Kidney (tissue), 14 donors: ENCODE data around the gene CD37. TPM values are rescaled to one million over a fixed set of nuclear protein-coding genes. Genes with fewer than 3 reads are reported as not detected.
A peak's percentile ranks its signal among the peaks of the same experiment; 100 is the strongest.

ENCODE experiments used
- DNase-seq, 5 donors: peaks; one replicate each; pipeline ENCODE4 v3.0.0-alpha.2; 2013 to 2020
- FAIRE-seq: peaks from 2 replicates; lab custom pipeline; 2012; peaks lifted over from hg19 to GRCh38; lab: Jason Lieb, UNC
- H3K27ac ChIP-seq, 2 donors: one replicate each; pipeline ENCODE4 v1.7.0; 2013; ENCODE audit warnings: low read depth in 2 of 2, low read length in 2 of 2, inconsistent platforms in 1 of 2
- H3K27me3 ChIP-seq: one replicate; pipeline ENCODE4 v1.7.1; 2013; ENCODE audit warnings: low read length, inconsistent platforms; ENCODE audit not compliant: control insufficient read depth, insufficient read depth
- H3K36me3 ChIP-seq, 3 donors: one replicate each; pipeline versions ENCODE4 v1.7.0 to v1.7.1; 2013; ENCODE audit warnings: low read length in 3 of 3, control low read depth in 1 of 3, inconsistent platforms in 1 of 3; ENCODE audit not compliant: insufficient read depth in 3 of 3, control insufficient read depth in 2 of 3
- H3K4me1 ChIP-seq, 3 donors: one replicate each; pipeline versions ENCODE4 v1.7.0 to v1.7.1; 2013; ENCODE audit warnings: low read length in 3 of 3, inconsistent platforms in 1 of 3, low read depth in 1 of 3; ENCODE audit not compliant: control insufficient read depth in 2 of 3, insufficient read depth in 2 of 3
- H3K4me3 ChIP-seq, 3 donors: one replicate each; pipeline versions ENCODE4 v1.7.0 to v1.8.1; 2013; ENCODE audit warnings: low read length in 3 of 3, control low read depth in 1 of 3, inconsistent platforms in 1 of 3
- H3K9ac ChIP-seq, 3 donors: one replicate each; pipeline versions ENCODE4 v1.7.0 to v1.7.1; 2013; ENCODE audit warnings: low read length in 3 of 3, control low read depth in 1 of 3, inconsistent platforms in 1 of 3
- H3K9me3 ChIP-seq, 3 donors: one replicate each; pipeline versions ENCODE4 v1.7.0 to v1.7.1; 2013; ENCODE audit warnings: low read length in 3 of 3, control low read depth in 1 of 3, inconsistent platforms in 1 of 3; ENCODE audit not compliant: control insufficient read depth in 2 of 3, insufficient read depth in 1 of 3
- intact Hi-C: fragments of 100-400 bp; cut with DNase I; formaldehyde crosslinking; loops from one replicate; pipeline ENCODE4 v1.11.1; 2022
- polyA plus RNA-seq: library from polyadenylated mRNA; stranded (reverse); fragments of 350-450 nt; fragmentation: Illumina TruSeq; extraction: RNeasy Lipid Tissue Mini Kit (QIAGEN cat#74804); gene quantifications from one replicate; pipeline ENCODE4 v1.2.3, GENCODE V29; 2014; ENCODE audit warnings: low read depth, low replicate concordance; ENCODE audit not compliant: insufficient read depth
- total RNA-seq: library from RNA; stranded (reverse); fragmentation: NEBNext Ultra II Directional; extraction: Animal tissue kit (Norgen Biotek cat#: 25700); gene quantifications from one replicate; pipeline ENCODE4 v1.2.1, GENCODE V29; 2021
- TF ChIP-seq, protein P1 (sequence below): IDR thresholded peaks from 3 replicates; pipeline ENCODE4 v1.5.1; 2012; ENCODE audit warnings: mild to moderate bottlenecking, moderate library complexity, borderline replicate concordance; ENCODE audit not compliant: insufficient read depth; ENCODE audit errors: extremely low read depth
- donor health status: control.
- donor health status: control.
- donor health status: control.
- donor health status: control.
- donor health status: control.
- donor health status: DM: yes; HTN: yes; CAD: no.
- donor health status: Normal renal cell carcinoma (clear cell type).

The CD37 gene
- total and polyA plus RNA-seq, 2 donors from 2014 or later, result 3.8 to 35.7 TPM

DNA sequence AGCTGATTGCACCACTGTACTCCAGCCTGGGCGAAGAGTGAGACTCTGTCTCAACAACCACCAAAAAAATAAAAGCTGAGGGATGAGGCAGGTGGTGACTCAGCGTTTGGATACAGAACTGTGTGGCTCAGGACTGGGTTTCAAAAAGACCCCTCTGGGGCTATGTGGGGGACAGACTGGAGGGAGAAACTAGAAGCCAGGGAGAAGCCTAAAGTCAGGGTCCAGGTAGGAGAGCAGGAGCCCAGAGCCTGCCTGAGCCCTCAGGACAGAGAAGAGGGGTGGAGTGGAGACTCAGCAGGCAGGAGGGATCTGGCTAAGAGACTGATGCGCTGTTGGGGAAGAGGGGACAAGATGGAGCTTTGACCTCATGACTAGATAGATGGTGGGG lies 1.8 kb upstream of the CD37 start:
- no peak for DNase-seq
- no peaks in the 10 kb centered on the region for H3K36me3 ChIP-seq
- no peak for FAIRE-seq
- H3K9me3 ChIP-seq, result no peaks in the 10 kb centered on the region
- no peak overlapping the region for H3K4me3 ChIP-seq
- H3K27ac ChIP-seq, result no peak overlapping the region
- H3K27me3 ChIP-seq, result no peaks in the 10 kb centered on the region
- intact Hi-C loops, result no loop called here
- no peak overlapping the region for H3K9ac ChIP-seq
- TF ChIP-seq, protein P1, sequence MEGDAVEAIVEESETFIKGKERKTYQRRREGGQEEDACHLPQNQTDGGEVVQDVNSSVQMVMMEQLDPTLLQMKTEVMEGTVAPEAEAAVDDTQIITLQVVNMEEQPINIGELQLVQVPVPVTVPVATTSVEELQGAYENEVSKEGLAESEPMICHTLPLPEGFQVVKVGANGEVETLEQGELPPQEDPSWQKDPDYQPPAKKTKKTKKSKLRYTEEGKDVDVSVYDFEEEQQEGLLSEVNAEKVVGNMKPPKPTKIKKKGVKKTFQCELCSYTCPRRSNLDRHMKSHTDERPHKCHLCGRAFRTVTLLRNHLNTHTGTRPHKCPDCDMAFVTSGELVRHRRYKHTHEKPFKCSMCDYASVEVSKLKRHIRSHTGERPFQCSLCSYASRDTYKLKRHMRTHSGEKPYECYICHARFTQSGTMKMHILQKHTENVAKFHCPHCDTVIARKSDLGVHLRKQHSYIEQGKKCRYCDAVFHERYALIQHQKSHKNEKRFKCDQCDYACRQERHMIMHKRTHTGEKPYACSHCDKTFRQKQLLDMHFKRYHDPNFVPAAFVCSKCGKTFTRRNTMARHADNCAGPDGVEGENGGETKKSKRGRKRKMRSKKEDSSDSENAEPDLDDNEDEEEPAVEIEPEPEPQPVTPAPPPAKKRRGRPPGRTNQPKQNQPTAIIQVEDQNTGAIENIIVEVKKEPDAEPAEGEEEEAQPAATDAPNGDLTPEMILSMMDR, result no peak
- peaks cover 0 to 2% (median 0%) of the 10 kb centered on the region in 3 donors for H3K4me1 ChIP-seq

DNA sequence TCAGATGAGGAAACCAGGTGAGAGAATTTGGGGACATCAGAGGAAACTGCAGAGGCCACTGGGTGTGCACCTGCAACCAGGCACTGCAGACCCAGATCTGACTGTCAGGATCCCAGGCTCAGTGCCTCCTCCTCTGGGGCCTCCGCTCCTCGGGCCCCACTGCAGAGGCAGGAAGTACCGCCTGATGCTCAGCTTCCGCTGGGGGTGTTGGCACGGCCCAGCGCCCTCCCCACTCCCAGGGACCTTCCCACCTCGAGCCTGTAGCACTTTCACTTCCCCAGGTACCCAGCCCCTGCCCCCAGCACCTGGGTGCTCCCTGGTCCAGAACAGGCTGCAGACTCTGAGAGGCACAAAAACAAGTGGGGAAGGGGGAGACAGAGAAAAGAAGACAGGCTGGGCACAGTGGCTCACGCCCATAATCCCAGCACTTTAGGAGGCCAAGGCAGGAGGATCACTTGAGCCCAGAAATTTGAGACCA lies 1.4 kb upstream of the CD37 start:
- Histone ChIP-seq H3K9me3 (no peaks in the 10 kb centered on the region), H3K4me3 (no peak overlapping the region), H3K27me3 (no peaks in the 10 kb centered on the region), H3K27ac (no peak overlapping the region), H3K4me1 (peaks cover 0 to 4% (median 0%) of the 10 kb centered on the region in 3 donors), H3K9ac (no peak overlapping the region), H3K36me3 (no peaks in the 10 kb centered on the region)
- no peak for FAIRE-seq
- intact Hi-C loops, result no loop called here
- TF ChIP-seq, protein P1, result no peak
- peak in 1 of 5 donors; percentile 84 for DNase-seq

DNA sequence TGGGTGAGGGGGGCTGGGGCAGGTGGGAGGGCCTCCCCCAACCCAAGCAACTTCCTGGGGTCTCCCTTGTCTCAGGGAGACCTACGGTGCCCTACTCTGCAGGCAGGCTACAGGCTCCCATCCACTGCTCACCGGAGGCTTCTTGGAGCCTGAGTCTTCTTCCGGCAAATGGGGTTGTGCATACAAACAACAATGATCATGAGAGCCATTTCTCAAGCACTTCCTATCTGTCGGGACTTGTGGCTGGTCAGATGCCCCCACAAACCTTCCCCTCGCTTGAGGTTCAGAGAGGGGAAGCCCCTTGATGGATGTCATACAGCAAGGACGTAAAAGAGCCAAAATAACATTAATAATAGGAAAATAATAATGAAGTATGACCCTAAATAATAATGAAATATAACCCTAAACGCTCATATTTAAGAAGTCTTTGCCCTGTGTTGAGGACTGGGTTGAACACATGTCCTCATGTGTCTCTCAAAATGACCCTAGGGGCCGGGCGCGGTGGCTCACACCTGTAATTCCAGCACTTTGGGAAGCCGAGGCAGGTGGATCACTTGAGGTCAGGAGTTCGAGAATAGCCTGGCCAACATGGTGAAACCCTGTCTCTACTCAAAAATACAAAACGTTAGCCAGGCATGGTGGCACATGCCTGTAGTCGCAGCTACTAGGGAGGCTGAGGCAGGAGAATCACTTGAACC lies 727 bp downstream of the CD37 start:
- H3K4me3 ChIP-seq, result no peak overlapping the region
- TF ChIP-seq, protein P1, result no peak
- DNase-seq, result no peak
- H3K36me3 ChIP-seq, result no peaks in the 10 kb centered on the region
- no peaks in the 10 kb centered on the region for H3K27me3 ChIP-seq
- no peaks in the 10 kb centered on the region for H3K9me3 ChIP-seq
- no peak for FAIRE-seq
- peaks cover 0 to 9% (median 0%) of the 10 kb centered on the region in 3 donors for H3K4me1 ChIP-seq
- intact Hi-C loops, result no loop called here
- H3K9ac ChIP-seq, result no peak overlapping the region
- H3K27ac ChIP-seq, result no peak overlapping the region
